ENCODE results near the gene SLC37A2. TPM values are rescaled to one million over a fixed set of nuclear protein-coding genes. Genes with fewer than 3 reads are reported as not detected.

The SLC37A2 gene
- total RNA-seq, 1 experiment from 2014 or later = 2.2 TPM

DNA sequence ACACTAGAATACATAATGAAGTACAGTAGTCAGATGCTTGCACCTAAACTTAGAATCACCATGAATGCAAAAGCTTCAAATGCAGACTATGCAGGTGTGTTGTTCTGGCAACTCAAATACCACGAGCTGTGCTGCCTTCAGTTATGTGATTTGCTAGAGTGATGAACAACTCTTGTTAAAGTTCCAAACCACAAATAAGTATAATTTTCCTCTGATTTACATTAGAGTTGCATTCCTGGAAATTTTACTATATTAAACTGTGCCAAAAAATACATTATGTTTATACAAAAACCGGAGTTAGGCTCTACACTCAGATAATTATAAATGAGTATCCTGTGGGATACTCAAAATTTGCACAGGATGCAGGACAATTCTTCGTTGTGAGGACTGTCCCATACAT is 45.4 kb downstream of the SLC37A2 start:
- peaks cover 2% of the 10 kb centered on the region; the same call in 1 of the 2 replicates for H3K27me3 Mint-ChIP-seq (ENCODE audit: low read depth)
- ChIA-PET CTCF (interaction anchor here (0.9 to 1.1 kb wide), 2 partner anchors 16 to 33 kb away, joined by 3 to 4 read pairs; no protein-coding TSS in a partner anchor), POLR2A (no interaction called here)
- H3K4me3 Mint-ChIP-seq = no peak overlapping the region
- peaks cover 28% of the 10 kb centered on the region for H3K4me1 Mint-ChIP-seq
- TF ChIP-seq, protein P1, sequence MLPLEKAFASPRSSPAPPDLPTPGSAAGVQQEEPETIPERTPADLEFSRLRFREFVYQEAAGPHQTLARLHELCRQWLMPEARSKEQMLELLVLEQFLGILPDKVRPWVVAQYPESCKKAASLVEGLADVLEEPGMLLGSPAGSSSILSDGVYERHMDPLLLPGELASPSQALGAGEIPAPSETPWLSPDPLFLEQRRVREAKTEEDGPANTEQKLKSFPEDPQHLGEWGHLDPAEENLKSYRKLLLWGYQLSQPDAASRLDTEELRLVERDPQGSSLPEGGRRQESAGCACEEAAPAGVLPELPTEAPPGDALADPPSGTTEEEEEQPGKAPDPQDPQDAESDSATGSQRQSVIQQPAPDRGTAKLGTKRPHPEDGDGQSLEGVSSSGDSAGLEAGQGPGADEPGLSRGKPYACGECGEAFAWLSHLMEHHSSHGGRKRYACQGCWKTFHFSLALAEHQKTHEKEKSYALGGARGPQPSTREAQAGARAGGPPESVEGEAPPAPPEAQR (CRISPR knock-in tag; IDR thresholded peaks at IDR 0.05) = no peak
- no peak for TF ChIP-seq ZNF671 (CRISPR knock-in tag; IDR thresholded peaks at IDR 0.05)
- no peak for TF ChIP-seq FOXP1 (CRISPR knock-in tag; IDR thresholded peaks at IDR 0.05; ENCODE audit: borderline replicate concordance)
- TF ChIP-seq, protein P2, sequence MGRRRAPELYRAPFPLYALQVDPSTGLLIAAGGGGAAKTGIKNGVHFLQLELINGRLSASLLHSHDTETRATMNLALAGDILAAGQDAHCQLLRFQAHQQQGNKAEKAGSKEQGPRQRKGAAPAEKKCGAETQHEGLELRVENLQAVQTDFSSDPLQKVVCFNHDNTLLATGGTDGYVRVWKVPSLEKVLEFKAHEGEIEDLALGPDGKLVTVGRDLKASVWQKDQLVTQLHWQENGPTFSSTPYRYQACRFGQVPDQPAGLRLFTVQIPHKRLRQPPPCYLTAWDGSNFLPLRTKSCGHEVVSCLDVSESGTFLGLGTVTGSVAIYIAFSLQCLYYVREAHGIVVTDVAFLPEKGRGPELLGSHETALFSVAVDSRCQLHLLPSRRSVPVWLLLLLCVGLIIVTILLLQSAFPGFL (CRISPR knock-in tag; IDR thresholded peaks at IDR 0.05; ENCODE audit: borderline replicate concordance) = no peak
- no peak for TF ChIP-seq ELF4 (CRISPR knock-in tag; IDR thresholded peaks at IDR 0.05; ENCODE audit: low read depth)
- TF ChIP-seq, protein P3, sequence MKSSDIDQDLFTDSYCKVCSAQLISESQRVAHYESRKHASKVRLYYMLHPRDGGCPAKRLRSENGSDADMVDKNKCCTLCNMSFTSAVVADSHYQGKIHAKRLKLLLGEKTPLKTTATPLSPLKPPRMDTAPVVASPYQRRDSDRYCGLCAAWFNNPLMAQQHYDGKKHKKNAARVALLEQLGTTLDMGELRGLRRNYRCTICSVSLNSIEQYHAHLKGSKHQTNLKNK (CRISPR knock-in tag; IDR thresholded peaks at IDR 0.05) = no peak
- TF ChIP-seq ZBTB21 (CRISPR knock-in tag; IDR thresholded peaks at IDR 0.05; ENCODE audit: borderline replicate concordance) = no peak
- TF ChIP-seq, protein P4, sequence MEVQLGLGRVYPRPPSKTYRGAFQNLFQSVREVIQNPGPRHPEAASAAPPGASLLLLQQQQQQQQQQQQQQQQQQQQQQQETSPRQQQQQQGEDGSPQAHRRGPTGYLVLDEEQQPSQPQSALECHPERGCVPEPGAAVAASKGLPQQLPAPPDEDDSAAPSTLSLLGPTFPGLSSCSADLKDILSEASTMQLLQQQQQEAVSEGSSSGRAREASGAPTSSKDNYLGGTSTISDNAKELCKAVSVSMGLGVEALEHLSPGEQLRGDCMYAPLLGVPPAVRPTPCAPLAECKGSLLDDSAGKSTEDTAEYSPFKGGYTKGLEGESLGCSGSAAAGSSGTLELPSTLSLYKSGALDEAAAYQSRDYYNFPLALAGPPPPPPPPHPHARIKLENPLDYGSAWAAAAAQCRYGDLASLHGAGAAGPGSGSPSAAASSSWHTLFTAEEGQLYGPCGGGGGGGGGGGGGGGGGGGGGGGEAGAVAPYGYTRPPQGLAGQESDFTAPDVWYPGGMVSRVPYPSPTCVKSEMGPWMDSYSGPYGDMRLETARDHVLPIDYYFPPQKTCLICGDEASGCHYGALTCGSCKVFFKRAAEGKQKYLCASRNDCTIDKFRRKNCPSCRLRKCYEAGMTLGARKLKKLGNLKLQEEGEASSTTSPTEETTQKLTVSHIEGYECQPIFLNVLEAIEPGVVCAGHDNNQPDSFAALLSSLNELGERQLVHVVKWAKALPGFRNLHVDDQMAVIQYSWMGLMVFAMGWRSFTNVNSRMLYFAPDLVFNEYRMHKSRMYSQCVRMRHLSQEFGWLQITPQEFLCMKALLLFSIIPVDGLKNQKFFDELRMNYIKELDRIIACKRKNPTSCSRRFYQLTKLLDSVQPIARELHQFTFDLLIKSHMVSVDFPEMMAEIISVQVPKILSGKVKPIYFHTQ (CRISPR knock-in tag; IDR thresholded peaks at IDR 0.05) = no peak
- no peak for TF ChIP-seq ZNF423 (CRISPR knock-in tag; IDR thresholded peaks at IDR 0.05)
- TF ChIP-seq SP1 (CRISPR knock-in tag; conservative IDR thresholded peaks at IDR 0.05) = no peak
- no peak for TF ChIP-seq HMGA2 (CRISPR knock-in tag; IDR thresholded peaks at IDR 0.05)
- TF ChIP-seq, protein P5, sequence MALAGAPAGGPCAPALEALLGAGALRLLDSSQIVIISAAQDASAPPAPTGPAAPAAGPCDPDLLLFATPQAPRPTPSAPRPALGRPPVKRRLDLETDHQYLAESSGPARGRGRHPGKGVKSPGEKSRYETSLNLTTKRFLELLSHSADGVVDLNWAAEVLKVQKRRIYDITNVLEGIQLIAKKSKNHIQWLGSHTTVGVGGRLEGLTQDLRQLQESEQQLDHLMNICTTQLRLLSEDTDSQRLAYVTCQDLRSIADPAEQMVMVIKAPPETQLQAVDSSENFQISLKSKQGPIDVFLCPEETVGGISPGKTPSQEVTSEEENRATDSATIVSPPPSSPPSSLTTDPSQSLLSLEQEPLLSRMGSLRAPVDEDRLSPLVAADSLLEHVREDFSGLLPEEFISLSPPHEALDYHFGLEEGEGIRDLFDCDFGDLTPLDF (CRISPR knock-in tag; IDR thresholded peaks at IDR 0.05) = no peak
- TF ChIP-seq ATF1 (CRISPR knock-in tag; IDR thresholded peaks at IDR 0.05) = no peak
- no peak for TF ChIP-seq ETV6 (CRISPR knock-in tag; IDR thresholded peaks at IDR 0.05)
- TF ChIP-seq, protein P6, sequence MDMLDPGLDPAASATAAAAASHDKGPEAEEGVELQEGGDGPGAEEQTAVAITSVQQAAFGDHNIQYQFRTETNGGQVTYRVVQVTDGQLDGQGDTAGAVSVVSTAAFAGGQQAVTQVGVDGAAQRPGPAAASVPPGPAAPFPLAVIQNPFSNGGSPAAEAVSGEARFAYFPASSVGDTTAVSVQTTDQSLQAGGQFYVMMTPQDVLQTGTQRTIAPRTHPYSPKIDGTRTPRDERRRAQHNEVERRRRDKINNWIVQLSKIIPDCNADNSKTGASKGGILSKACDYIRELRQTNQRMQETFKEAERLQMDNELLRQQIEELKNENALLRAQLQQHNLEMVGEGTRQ (CRISPR knock-in tag; IDR thresholded peaks at IDR 0.05) = no peak
- TF ChIP-seq SMAD4 (CRISPR knock-in tag; IDR thresholded peaks at IDR 0.05) = no peak
- TF ChIP-seq, protein P7, sequence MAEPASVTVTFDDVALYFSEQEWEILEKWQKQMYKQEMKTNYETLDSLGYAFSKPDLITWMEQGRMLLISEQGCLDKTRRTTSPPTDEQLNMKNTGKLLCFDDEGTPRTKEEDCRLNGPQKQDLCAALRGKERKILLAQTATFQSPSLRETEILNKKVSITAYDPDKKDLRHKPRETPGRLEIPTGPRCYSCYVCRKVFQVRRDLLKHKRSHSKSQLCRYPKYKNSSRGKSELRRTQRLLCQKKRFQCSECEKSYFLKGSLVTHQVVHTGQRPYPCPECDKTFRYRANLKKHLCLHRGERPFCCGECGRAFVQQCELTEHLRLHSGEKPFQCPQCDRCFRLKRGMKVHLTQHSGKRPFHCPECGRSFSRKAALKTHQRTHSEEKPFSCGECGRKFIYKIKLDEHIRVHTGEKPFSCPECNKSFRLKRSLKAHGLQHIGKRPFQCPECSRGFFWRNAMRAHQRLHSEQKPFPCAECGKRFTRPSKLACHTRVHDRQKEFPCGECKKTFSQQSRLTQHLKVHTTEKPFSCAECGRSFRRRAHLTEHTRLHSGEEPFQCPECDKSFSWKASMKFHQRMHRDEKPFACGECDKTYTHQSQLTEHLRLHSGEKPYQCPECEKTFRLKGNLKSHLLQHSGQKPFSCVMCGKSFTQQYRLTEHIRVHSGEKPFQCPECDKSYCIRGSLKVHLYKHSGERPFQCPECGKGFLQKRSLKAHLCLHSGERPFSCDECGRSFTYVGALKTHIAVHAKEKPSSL (CRISPR knock-in tag; conservative IDR thresholded peaks at IDR 0.05) = no peak
- no peak for TF ChIP-seq JAZF1 (CRISPR knock-in tag; IDR thresholded peaks at IDR 0.05)
- TF ChIP-seq, protein P8, sequence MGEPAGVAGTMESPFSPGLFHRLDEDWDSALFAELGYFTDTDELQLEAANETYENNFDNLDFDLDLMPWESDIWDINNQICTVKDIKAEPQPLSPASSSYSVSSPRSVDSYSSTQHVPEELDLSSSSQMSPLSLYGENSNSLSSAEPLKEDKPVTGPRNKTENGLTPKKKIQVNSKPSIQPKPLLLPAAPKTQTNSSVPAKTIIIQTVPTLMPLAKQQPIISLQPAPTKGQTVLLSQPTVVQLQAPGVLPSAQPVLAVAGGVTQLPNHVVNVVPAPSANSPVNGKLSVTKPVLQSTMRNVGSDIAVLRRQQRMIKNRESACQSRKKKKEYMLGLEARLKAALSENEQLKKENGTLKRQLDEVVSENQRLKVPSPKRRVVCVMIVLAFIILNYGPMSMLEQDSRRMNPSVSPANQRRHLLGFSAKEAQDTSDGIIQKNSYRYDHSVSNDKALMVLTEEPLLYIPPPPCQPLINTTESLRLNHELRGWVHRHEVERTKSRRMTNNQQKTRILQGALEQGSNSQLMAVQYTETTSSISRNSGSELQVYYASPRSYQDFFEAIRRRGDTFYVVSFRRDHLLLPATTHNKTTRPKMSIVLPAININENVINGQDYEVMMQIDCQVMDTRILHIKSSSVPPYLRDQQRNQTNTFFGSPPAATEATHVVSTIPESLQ (CRISPR knock-in tag; IDR thresholded peaks at IDR 0.05) = no peak
- TF ChIP-seq, protein P9, sequence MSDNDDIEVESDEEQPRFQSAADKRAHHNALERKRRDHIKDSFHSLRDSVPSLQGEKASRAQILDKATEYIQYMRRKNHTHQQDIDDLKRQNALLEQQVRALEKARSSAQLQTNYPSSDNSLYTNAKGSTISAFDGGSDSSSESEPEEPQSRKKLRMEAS (CRISPR knock-in tag; IDR thresholded peaks at IDR 0.05) = no peak
- no peak for ATAC-seq
- DNase-seq (ENCODE audit: low spot score) = no peak
- H3K36me3 Mint-ChIP-seq = peaks cover 28% of the 10 kb centered on the region
- H3K9me3 Mint-ChIP-seq = peaks cover 43% of the 10 kb centered on the region
- H3K27ac Mint-ChIP-seq = no peak overlapping the region

All from WTC11 (cell line).